HG03571 (cell line): ENCODE measurements around the gene TAF4.

Experiments
- ATAC-seq: cut with Tn5 transposase; IDR thresholded peaks from one replicate; pipeline ENCODE4 v1.9.1; 2021; ENCODE audit not compliant: unreplicated experiment

TAF4 gene

GRCh38 chr20:61966492-61967244 lies 99.0 kb downstream of the TAF4 start:
- ATAC-seq = no peak

GRCh38 chr20:61965606-61966491 lies 99.8 kb downstream of the TAF4 start:
- ATAC-seq = no peak

GRCh38 chr20:61964675-61965605 lies 100.7 kb downstream of the TAF4 start:
- ATAC-seq = no peak

DNA sequence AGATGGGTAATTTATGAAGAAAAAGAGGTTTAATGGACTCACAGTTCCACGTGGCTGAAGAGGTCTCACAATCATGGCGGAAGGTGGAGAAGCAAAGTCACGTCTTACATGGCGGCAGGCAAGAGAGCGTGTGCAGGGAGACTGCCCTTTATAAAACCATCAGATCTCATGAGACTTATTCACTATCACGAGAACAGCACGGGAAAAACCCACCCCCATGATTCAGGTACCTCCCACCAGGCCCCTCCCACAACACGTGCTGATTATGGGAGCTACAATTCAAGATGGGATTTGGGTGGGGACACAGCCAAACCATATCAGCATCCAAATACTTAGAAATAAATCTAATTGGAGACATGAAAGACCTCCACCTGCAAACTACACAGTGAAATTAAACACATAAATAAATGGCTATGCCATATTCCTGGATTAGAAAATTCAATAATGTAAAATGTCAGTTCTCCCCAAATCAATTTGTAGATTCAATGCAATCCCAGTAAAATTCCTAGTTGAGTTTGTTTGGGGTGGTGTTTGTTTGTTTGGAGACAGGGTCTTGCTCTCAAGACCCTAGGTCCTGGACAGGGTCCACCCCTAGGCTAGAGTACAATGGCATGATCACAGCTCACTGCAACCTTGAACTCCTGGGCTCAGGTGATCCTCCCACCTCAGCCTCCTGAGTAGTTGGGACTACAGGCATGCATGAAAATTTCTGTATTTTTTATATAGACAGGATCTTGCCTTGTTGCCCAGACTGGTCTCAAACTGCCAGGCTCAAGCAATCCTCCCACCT lies 101.6 kb downstream of the TAF4 start:
- ATAC-seq = no peak

- ATAC-seq = no peak
Observed at GRCh38 chr20:61963149-61963548, 102.5 kb downstream of the TAF4 start.

DNA sequence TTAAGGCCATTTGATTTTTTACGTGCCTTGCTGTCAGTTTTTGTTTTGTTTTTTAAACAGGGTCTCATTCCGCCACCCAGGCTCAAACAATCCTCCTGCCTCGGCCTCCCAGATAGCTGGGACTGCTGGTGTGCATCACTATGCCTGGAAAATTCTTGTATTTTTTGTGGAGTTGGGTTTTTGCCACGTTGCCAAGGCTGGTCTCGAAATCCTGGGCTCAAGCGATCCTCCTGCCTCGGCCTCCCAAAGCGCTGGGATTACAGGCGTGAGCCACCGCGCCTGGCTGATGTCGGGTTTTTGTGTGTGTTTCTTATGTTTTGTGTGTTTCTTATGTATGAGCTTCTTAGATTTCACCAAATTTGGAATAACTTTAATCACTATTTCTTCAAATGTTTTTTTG lies 104.8 kb downstream of the TAF4 start:
- ATAC-seq = no peak

DNA sequence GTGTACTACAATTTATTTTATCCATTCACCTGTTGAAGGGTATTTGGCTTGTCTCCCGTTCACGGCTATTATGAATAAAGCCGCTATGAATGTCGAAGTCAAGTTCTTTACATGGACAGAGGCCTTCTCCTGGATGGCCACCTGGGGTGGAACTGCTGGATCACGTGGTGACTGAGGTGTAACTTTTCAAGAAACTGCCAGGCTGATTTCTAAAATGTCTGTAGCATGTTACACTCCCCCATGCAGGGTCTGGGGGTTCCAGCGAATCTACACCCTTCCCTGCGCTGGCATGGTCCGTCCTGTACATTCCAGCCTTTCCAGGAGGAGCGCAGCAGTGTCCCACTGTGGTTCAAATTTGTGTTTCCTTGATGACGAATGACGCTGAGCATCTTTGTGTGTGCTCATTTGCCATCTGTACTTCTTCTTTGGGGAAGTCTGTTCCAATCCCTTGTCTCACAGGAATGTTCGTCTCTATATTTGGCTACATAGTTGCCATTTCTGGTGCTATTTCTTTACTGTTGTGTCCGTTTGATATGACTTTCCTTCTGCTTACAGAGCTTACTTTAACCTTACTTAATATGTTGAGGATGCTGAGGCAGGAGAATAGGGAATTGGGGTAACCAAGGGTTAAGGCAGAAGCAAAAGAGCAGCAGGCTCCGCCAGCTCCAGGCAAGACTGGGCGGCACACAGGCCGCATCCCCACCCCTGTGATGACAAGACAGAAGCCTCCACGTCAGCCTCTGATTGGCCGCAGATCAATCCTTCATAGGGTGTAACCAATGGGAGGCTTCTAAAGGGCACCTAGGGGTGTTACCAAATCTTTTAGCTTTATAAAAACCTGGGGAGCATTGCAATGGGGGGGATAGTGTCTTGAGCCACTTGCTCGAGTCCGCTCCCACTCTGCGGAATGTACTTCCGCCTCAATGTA lies 106.6 kb downstream of the TAF4 start:
- ATAC-seq = no peak

DNA sequence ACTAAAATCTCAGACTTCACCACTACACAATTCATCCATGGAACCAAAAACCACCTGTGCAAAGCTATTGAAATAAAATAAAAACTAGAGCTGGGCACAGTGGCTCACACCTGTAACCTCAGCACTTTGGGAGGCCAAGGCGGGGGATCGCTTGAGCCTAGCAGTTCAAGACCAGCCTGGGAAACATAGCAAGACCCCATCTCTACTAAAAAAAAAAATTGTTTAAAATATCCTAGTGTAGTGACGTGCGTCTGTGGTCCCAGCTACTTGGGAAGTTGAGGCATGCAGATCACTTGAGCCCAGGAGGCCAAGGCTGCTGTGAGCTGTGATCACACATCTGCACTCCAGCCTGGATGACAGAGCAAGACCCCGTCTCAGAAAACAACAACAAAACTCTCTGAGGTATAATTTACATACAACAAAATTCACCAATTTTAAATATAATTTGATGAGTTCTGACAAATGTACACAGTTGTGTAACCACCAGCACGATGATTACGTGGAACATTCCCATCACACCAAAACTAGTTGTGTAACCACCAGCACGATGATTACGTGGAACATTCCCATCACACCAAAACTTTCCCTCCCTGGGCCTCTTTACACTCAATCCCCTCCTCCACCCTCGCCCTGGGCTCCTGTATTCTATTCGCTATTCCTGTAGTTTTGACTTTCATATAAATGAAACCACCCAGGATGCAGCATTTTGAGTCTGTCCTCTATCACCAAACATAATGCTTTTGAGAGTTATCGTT lies 107.5 kb downstream of the TAF4 start:
- no peak for ATAC-seq

DNA sequence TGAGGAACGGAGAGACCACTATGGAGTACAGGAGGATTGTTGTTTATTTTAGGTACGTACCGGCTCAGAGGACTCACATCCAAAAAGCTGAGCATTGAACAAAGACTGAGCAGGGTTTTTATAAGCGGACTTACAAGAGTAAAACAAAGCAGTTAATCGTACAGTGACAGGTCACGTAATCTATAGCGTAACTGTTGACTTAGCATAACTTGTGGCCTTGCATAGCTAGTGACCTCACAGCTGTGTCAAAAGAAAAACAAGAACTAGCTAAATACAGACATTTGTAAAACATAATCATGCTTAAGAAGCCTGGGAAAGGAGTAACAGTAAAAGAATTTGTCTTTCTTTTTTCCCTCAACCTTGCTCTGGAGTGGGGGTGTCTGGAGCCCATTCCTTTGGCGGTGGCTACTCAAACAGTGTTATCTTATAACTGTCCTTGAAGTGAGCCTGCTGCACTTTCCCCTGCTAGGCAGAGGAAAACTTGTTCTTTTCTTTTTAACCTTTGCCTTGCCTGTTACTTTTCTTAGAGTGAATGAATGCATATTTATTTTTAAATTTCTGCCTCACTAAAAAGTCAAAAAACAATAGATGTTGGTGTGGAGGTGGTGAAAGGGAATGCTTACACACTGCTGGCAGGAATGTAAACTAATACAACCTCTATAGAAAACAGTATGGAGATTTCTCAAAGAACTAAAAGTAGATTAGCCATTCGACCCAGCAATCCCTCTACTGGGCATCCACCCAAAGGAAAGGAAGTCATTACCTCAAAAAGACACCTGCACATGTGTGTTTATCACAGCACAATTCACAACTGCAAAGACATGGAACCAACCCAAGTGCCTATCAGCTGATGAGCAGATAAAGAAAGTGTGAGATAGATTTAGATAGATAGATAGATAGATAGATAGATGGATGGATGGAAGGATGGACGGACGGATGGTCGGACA lies 109.0 kb downstream of the TAF4 start:
- no peak for ATAC-seq

DNA sequence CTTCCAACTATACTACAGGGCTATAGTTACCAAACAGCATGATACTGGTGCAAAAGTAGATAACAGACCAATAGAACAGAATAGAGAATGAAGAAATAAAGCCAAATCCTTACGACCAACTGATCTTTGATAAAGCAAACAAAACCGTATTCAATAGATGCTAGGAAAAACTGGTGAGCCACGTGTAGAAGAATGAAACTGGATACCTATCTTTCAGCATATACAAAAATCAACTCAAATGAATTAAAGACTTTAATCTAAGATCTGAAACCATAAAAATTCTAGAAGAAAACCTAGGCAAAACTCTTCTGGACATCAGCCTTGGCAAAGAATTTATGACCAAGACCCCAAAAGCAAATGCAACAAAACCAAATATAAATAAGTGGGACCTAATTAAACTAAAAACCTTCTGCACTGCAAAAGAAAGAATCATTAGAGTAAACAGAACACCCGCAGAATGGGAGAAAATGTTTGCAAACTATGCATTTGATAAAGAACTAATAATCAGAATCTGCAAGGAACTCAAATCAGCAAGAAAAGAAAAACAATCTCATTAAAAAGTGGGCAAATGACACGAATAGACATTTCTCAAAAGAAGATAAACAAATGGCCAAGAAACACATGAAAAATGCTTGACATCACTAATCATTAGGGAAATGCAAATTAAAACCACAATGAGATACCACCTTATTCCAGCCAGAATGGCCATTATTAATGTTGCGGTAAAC lies 109.8 kb downstream of the TAF4 start:
- ATAC-seq = no peak

- ATAC-seq = no peak
Observed at GRCh38 chr20:61954276-61955021, 111.2 kb downstream of the TAF4 start.

DNA sequence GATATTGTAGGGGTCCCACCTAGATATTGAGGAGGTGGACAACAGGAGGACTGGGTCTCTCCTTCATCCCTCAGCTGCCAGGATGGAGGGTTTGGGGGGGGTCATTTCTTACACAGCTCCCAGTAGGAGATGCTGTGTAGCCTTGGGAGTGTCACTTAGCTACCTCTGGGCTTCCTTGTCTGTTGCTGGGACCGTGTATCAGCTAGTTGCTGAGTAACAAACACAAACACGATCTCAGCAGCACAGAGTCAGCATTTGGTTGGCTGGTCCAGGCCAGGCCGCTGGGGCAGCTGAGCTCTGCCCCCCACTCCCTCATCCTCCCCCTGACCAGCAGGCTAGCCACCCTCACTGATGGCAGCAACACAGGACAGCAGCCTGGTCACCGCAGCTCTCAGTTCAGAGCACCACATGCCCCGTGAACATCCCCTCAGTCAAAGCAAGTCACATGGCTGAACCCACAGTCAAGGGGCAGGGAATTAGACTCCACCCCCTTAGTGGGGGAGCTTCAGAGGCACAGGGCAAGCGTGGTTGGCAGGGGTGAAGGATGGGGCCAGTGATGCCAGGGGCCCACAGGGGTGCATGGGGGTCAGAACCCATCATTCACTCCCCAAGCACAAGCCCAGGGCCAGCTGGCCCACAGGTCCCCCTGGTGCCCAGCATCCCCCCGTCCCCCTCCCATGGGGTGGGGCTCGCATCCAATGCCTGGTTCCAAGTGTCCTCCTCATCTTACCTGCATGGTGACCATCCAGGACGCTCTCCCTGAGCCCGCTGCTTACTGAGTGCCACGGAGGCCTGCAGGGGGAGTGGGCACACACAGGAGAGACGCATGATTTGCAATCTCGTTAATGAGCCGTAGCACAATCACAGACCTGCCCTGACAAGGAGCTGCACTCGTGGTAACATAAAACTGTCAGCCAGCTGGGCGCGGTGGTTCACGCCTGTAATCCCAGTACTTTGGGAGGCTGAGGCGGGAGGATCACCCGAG lies 112.4 kb downstream of the TAF4 start:
- no peak for ATAC-seq

DNA sequence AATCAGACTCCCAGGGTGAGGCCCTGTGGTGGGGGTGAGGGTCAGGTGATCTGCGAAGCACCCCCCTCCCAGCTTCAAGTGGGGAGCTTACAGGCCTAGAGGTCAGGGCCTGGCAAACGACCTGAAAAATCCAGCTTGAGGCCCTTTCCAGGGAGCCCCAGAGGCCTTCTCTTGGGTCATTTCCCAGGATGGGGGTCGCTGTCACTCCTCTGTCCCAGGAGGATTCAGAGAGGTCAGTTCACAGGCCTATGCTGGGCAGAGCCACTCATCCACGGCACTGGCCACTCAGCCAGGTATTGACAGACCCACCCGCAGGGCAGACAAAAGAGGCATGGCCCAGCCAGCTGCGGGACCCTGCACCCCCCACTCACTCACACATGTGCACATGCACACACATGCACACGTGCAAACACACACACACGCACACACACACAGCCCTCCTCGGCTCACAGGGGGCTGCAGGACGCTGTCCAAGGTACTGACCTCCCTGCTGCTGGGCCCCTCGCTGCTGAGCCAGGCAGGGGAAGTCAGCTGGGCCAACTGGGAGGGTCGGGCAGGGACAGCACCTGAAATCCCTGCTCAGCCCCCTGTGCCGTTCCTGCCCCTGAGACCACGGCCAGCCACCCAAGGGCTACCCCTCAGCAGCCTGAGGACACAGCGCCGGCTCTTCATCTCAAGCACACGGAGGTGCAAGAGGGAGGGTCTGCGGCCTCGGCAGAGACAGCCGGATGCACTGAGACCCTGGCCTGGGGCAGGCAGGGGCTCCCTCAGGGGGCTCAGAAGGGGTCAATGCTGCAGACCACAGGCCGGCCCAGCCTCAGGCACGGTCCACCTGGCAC lies 113.8 kb downstream of the TAF4 start:
- no peak for ATAC-seq

DNA sequence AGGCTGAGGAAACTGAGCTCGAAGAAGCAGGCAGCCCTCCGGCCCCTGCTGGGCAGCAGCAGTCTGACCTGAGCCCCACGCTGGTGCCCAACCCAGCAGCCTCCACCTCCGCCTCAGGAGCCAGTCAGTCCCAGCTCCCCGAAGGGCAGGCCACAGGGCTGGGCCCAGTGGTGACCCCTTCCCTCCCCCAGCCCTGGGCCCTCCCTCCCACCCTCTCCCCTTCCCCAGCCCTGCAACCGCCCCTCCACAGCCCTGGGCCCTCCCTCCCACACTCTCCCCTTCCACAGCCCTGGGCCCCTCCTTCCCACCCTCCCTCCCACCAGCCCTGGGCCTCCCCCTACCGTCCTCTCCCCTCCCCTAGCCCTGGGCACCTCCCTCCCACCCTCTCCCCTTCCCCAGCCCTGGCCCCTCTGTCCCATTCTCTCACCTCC lies 115.0 kb downstream of the TAF4 start:
- no peak for ATAC-seq
